ENCODE measurements around the gene CD48. TPM values are rescaled to one million over a fixed set of nuclear protein-coding genes. Genes with fewer than 3 reads are reported as not detected.
"Not testable (repeated sequence)": the region's sequence is repeated elsewhere in the genome, so short reads cannot be mapped to it uniquely, and the experiment has no call there.

The CD48 gene
- total RNA-seq, 1 donor from 2014 or later = not detected

DNA sequence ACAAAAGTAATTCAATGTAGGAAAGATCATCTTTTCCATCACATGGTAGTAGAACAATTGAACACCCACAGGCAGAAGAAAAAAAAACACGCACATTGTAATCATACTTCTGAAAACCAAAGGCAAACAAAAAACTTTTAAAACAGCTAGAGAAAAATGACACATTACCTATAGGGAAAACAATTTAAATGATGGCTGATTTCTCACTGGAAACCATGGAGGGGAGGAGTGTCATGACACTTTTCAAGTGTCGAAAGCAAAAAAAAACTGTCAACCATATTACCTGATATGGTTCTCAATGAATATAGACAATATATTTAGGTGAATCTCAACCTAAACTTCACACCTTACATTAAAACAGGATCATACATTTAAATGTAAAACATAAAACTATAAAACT, 26.6 kb upstream of the CD48 start:
- Mint-ChIP-seq H3K27me3 (ENCODE audit: unreplicated experiment) (no peaks in the 10 kb centered on the region), H3K4me3 (ENCODE audit: unreplicated experiment) (no peak overlapping the region), H3K9me3 (ENCODE audit: unreplicated experiment) (peaks cover 6% of the 10 kb centered on the region), H3K36me3 (ENCODE audit: unreplicated experiment) (peaks cover 7% of the 10 kb centered on the region), H3K4me1 (ENCODE audit: low read depth, unreplicated experiment) (no peaks in the 10 kb centered on the region), H3K27ac (ENCODE audit: unreplicated experiment) (no peak overlapping the region)
- DNase-seq = no peak
- TF ChIP-seq, protein P1, sequence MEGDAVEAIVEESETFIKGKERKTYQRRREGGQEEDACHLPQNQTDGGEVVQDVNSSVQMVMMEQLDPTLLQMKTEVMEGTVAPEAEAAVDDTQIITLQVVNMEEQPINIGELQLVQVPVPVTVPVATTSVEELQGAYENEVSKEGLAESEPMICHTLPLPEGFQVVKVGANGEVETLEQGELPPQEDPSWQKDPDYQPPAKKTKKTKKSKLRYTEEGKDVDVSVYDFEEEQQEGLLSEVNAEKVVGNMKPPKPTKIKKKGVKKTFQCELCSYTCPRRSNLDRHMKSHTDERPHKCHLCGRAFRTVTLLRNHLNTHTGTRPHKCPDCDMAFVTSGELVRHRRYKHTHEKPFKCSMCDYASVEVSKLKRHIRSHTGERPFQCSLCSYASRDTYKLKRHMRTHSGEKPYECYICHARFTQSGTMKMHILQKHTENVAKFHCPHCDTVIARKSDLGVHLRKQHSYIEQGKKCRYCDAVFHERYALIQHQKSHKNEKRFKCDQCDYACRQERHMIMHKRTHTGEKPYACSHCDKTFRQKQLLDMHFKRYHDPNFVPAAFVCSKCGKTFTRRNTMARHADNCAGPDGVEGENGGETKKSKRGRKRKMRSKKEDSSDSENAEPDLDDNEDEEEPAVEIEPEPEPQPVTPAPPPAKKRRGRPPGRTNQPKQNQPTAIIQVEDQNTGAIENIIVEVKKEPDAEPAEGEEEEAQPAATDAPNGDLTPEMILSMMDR (IDR thresholded peaks at IDR 0.05; ENCODE audit: partially characterized antibody, unreplicated experiment) = no peak

DNA sequence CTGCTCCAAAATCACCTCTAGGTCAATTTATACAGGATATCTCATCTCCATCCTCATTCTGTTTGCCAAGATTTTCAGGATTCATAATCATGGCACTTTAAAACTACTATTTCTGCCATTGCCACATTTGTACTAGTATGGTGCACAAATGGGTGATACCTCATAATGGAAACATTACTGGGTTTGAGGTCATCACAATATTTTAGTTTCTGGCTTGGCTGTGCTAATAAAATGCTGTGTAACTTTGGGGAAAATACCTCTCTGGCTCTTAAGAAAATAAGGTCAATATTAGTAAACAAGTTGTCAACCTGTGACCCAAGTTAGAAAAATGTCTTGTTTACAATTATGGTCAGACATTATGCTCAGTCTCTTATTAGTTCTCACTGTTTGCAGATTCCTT, 22.7 kb upstream of the CD48 start:
- TF ChIP-seq, protein P1 (IDR thresholded peaks at IDR 0.05; ENCODE audit: partially characterized antibody, unreplicated experiment) = no peak
- peaks cover 2% of the 10 kb centered on the region for H3K27me3 Mint-ChIP-seq (ENCODE audit: unreplicated experiment)
- H3K4me1 Mint-ChIP-seq (ENCODE audit: low read depth, unreplicated experiment) = no peaks in the 10 kb centered on the region
- peaks cover 7% of the 10 kb centered on the region for H3K36me3 Mint-ChIP-seq (ENCODE audit: unreplicated experiment)
- H3K9me3 Mint-ChIP-seq (ENCODE audit: unreplicated experiment) = peaks cover 4% of the 10 kb centered on the region
- no peak for DNase-seq
- H3K4me3 Mint-ChIP-seq (ENCODE audit: unreplicated experiment) = no peak overlapping the region
- no peak overlapping the region for H3K27ac Mint-ChIP-seq (ENCODE audit: unreplicated experiment)

DNA sequence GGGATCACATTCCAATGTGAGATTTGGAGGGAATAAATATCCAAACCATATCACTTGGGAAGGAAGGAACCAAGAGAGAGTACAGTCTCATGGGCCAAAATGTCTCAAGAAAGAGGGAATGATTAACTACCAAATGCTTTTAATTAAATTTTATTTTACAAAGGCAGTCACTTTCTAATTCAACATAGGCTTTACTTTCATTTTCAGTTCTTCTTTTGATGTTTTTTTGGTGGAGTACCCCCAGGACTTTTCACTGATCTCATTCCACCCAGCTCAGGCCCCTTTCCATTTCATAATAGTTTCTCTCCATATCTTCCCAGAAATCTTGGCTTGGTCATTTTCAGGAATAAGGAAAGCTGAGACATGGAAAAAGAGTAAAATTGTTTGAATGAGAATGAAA, 22.3 kb upstream of the CD48 start:
- peaks cover 4% of the 10 kb centered on the region for H3K9me3 Mint-ChIP-seq (ENCODE audit: unreplicated experiment)
- peaks cover 7% of the 10 kb centered on the region for H3K36me3 Mint-ChIP-seq (ENCODE audit: unreplicated experiment)

DNA sequence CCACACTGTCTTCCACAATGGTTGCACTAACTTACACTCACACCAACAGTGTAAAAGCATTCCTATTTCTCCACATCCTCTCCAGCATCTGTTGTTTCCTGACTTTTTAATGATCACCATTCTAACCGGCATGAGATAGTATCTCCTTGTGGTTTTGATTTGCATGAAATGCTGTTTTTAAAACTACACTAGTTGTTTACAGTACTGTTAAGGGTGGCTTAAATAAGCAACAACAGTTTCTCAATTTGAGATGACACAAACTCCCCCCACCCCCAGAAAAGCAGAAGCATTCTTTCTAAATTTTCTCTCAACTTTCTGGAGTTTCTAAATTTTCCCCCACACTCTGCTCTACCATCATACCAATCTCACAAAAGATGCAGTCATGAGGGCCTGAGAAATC, 20.4 kb upstream of the CD48 start:
- TF ChIP-seq, protein P1 (IDR thresholded peaks at IDR 0.05; ENCODE audit: partially characterized antibody, unreplicated experiment) = no peak
- peaks cover 4% of the 10 kb centered on the region for H3K9me3 Mint-ChIP-seq (ENCODE audit: unreplicated experiment)

More for the DNA sequence above, 22.3 kb upstream of the CD48 start:
- H3K4me1 Mint-ChIP-seq (ENCODE audit: low read depth, unreplicated experiment) = no peaks in the 10 kb centered on the region
- TF ChIP-seq, protein P1 (IDR thresholded peaks at IDR 0.05; ENCODE audit: partially characterized antibody, unreplicated experiment) = no peak
- no peak overlapping the region for H3K27ac Mint-ChIP-seq (ENCODE audit: unreplicated experiment)
- H3K27me3 Mint-ChIP-seq (ENCODE audit: unreplicated experiment) = peaks cover 2% of the 10 kb centered on the region
- no peak for DNase-seq
- no peak overlapping the region for H3K4me3 Mint-ChIP-seq (ENCODE audit: unreplicated experiment)

DNA sequence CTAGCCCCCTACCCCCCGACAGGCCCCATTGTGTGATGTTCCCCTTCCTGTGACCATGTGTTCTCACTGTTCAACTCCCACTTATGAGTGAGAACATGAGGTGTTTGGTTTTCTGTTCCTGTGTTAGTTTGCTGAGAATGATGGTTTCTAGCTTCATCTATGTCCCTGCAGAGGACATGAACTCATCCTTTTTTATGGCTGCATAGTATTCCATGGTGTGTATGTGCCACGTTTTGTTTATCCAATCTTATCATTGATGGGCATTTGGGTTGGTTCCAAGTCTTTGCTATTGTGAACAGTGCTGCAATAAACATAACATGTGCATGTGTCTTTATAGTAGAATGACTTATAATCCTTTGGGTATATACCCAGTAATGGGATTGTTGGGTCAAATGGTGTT, 19.9 kb upstream of the CD48 start:
- H3K27ac Mint-ChIP-seq (ENCODE audit: unreplicated experiment); DNase-seq; H3K4me1 Mint-ChIP-seq (ENCODE audit: low read depth, unreplicated experiment); H3K4me3 Mint-ChIP-seq (ENCODE audit: unreplicated experiment); H3K9me3 Mint-ChIP-seq (ENCODE audit: unreplicated experiment); H3K36me3 Mint-ChIP-seq (ENCODE audit: unreplicated experiment); H3K27me3 Mint-ChIP-seq (ENCODE audit: unreplicated experiment): not testable (repeated sequence)

More for the DNA sequence above, 20.4 kb upstream of the CD48 start:
- H3K27ac Mint-ChIP-seq (ENCODE audit: unreplicated experiment) = no peak overlapping the region
- peaks cover 7% of the 10 kb centered on the region for H3K36me3 Mint-ChIP-seq (ENCODE audit: unreplicated experiment)
- peaks cover 2% of the 10 kb centered on the region for H3K27me3 Mint-ChIP-seq (ENCODE audit: unreplicated experiment)
- H3K4me3 Mint-ChIP-seq (ENCODE audit: unreplicated experiment) = no peak overlapping the region
- no peaks in the 10 kb centered on the region for H3K4me1 Mint-ChIP-seq (ENCODE audit: low read depth, unreplicated experiment)
- DNase-seq = no peak

DNA sequence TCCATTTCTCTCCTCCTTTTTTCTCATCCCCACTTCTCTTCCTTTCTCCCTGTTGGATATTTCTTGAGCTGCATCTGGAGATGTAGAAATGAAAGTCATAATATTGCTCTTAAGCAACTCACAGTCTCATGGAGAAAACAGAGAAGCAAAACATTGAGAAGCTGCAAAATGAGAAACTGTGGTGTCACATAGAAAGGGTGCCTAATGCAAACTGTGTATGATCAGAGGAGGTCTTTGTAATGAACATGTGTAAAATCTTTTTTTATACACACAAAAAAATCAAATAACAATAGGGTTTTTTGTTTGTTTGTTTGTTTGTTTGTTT, 15.7 kb upstream of the CD48 start:
- no peaks in the 10 kb centered on the region for H3K27me3 Mint-ChIP-seq (ENCODE audit: unreplicated experiment)
- no peaks in the 10 kb centered on the region for H3K36me3 Mint-ChIP-seq (ENCODE audit: unreplicated experiment)
- H3K4me3 Mint-ChIP-seq (ENCODE audit: unreplicated experiment) = no peak overlapping the region
- H3K9me3 Mint-ChIP-seq (ENCODE audit: unreplicated experiment) = peaks cover 1% of the 10 kb centered on the region
- DNase-seq = no peak
- H3K27ac Mint-ChIP-seq (ENCODE audit: unreplicated experiment) = no peak overlapping the region
- H3K4me1 Mint-ChIP-seq (ENCODE audit: low read depth, unreplicated experiment) = no peaks in the 10 kb centered on the region
- TF ChIP-seq, protein P1 (IDR thresholded peaks at IDR 0.05; ENCODE audit: partially characterized antibody, unreplicated experiment) = no peak

All from glutamatergic neuron (in vitro differentiated cells).